RWPE1 (cell line): ENCODE data around the gene DOK7.

Source experiments
- CTCF ChIA-PET: fragments of 350-600 bp; sonication (Branson Sonifier 250); formaldehyde crosslinking; extraction: SDS; loops from one replicate; lab custom pipeline; 2021; lab: Yijun Ruan, JAX
- POLR2A ChIA-PET: fragments of 400-600 bp; formaldehyde crosslinking; extraction: SDS; loops from one replicate; lab custom pipeline; 2020; ENCODE audit warnings: antibody characterized with exemption; ENCODE audit not compliant: low non-redundant PET; lab: Yijun Ruan, JAX
- DNase-seq: peaks from one replicate; pipeline ENCODE4 v3.0.0; 2012; ENCODE audit warnings: low spot score
- H3K27ac ChIP-seq: fragments of 450-650 bp; 2 replicates; pipeline ENCODE4 v1.5.1; 2017
- TF ChIP-seq, protein P1 (sequence below): fragments of 450-650 bp; conservative IDR thresholded peaks from 2 replicates; pipeline ENCODE4 v1.5.1; 2017; ENCODE audit warnings: low read depth, mild to moderate bottlenecking

The DOK7 gene

DNA sequence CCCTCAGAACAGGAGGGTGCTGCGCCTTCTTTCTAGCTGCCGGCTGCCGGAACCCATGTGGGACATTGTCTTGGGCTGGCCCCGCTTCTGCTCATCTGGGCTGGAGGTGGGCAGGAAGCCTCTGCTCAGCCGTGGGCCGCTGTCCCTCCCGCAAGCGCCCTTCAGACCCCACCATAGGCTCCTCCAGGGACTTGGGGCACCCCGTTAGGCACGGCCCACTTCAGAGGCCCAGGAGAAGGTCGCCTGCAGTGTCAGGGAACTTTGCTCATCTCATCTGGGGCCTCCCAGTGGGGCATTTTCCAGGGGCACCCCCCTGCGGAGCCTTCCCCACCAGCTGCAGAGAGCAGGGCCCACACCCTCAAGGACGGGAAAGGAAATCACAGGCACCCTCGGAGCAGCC is 32.9 kb downstream of the DOK7 start:
- CTCF ChIA-PET = no interaction called here
- POLR2A ChIA-PET = no interaction called here
- DNase-seq = no peak

GRCh38 chr4:3497095-3497494 is 34.0 kb downstream of the DOK7 start:
- no peak for DNase-seq
- CTCF ChIA-PET = no interaction called here
- H3K27ac ChIP-seq = no peak overlapping the region
- TF ChIP-seq, protein P1, sequence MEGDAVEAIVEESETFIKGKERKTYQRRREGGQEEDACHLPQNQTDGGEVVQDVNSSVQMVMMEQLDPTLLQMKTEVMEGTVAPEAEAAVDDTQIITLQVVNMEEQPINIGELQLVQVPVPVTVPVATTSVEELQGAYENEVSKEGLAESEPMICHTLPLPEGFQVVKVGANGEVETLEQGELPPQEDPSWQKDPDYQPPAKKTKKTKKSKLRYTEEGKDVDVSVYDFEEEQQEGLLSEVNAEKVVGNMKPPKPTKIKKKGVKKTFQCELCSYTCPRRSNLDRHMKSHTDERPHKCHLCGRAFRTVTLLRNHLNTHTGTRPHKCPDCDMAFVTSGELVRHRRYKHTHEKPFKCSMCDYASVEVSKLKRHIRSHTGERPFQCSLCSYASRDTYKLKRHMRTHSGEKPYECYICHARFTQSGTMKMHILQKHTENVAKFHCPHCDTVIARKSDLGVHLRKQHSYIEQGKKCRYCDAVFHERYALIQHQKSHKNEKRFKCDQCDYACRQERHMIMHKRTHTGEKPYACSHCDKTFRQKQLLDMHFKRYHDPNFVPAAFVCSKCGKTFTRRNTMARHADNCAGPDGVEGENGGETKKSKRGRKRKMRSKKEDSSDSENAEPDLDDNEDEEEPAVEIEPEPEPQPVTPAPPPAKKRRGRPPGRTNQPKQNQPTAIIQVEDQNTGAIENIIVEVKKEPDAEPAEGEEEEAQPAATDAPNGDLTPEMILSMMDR = no peak
- POLR2A ChIA-PET = no interaction called here

More for the DNA sequence above, 32.9 kb downstream of the DOK7 start:
- TF ChIP-seq, protein P1 = no peak
- no peak overlapping the region for H3K27ac ChIP-seq

DNA sequence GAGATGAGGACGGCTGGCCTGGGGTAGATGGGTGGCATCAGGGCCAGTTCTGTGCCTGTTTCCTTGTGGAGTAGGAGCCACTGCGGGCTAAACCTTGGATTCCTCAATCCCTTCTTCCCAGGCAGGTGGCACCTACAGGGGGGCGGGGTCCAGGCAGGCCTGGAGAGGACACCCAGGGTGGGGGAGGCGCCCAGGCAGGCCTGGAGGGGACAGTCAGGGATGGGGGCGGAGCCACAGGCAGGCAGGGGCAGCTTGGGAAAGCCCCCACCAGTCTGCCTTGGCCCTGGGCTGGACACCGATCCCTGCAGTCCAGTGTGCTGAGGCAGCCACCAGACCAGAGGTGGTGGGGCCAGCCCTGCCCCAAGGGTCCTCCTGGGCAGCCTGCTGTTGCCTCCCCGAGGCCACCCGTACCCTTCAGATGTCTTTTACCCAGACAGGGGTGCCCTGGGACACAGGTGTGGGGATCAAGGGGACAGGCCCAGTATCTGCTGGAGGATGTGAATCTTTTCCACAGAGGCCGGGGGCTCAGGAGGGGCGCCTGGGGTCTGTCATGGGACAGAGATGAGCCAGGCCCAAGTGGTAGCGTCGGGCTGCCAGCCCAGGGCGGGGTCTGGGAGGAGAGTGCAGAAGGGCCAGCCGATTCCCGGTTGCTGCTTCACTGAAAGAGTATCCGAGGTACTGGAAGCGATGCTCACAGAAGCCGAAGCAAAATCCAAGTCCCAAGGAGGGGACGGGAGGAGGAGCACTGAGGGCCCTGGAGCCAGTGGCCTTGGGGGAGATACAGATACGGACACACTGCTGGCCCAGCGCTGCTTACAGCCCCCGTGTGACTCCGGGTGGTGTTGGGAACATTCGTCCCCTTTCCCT is 34.6 kb downstream of the DOK7 start:
- TF ChIP-seq, protein P1 = no peak
- CTCF ChIA-PET = no interaction called here
- DNase-seq = no peak
- peak overlapping the region; percentile 17 for H3K27ac ChIP-seq
- POLR2A ChIA-PET = no interaction called here

GRCh38 chr4:3498407-3498806 is 35.3 kb downstream of the DOK7 start:
- no peak for DNase-seq
- TF ChIP-seq, protein P1 = no peak
- ChIA-PET POLR2A (no interaction called here), CTCF (no interaction called here)
- H3K27ac ChIP-seq = peak overlapping the region; percentile 17

- TF ChIP-seq, protein P1 = no peak
- ChIA-PET POLR2A (no interaction called here), CTCF (no interaction called here)
- H3K27ac ChIP-seq = no peak overlapping the region
- no peak for DNase-seq
These were observed 35.9 kb downstream of the DOK7 start for GRCh38 chr4:3498901-3499510.

- no peak overlapping the region for H3K27ac ChIP-seq
- POLR2A ChIA-PET = interaction anchor here (0.5 kb wide), 1 partner anchor 949 kb away, joined by 5 read pairs; no protein-coding TSS in a partner anchor
- CTCF ChIA-PET = no interaction called here
- TF ChIP-seq, protein P1 = no peak
- no peak for DNase-seq
These were observed 36.6 kb downstream of the DOK7 start for GRCh38 chr4:3499710-3500109.
